GM18909 (cell line): Measurements from ENCODE around the gene INSC.

Experiments
- ATAC-seq: cut with Tn5 transposase; IDR thresholded peaks from one replicate; pipeline ENCODE4 v1.9.1; 2021; ENCODE audit warnings: mild to moderate bottlenecking; ENCODE audit not compliant: unreplicated experiment, poor library complexity

The INSC gene

DNA sequence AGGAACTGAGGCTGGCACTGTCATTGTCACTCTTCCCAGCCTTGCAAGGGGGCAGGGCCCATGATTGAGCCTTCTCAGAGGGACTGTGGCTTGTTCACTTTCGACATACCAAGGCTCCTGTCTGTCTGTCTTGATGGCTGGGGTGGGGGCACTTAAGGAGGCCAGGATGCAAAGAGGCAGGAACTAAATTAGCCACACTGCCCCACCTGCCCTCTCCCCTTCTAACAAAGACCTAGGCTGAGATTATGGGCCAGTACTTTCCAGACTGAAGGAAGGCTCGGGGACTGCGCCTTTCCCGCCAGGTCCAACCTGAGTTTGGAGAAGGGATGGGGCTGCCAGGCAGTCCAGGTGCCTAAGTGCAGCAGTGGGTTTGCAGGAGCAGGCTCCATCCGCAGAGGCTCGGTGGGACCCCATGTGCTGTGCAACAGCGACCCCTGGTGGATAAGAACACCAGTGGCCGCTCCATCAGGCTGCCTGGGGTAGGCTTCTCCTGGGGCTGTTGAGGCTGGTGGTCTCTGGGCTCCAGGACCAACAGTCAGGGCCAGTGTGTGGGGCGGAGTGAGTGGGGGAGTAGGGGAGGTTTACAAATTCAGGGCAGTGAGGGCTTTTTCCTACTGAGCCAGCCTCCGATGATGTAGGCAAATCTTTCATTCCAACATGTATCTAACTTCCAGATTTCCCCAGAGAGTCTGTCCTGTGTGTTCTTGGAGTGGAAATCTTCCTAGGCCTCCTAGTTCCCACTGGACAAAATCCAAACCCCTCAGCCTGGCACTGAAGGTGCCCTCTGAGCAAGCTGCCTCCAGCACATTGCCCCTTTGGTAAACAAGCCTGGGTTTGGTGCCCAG, 93.9 kb downstream of the INSC start:
- ATAC-seq, result peak; percentile 95

DNA sequence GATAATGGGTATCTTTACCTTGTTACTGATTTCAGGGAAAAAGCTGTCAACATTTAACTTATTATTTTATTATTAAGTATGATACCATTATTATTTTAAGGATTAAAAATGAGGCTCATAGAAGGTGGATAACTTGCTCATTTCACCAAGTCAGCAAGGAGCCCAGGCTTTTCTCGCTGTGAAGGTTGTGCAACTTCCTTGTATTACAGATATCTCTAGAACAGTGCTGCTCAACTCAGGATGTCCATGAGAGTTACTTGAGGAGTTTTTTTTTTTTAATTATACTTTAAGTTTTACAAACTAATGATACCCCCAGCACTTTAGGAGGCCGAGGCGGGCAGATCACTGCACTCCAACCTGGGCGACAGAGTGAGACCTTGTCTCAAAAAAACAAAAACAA, 98.2 kb downstream of the INSC start:
- ATAC-seq, result no peak

DNA sequence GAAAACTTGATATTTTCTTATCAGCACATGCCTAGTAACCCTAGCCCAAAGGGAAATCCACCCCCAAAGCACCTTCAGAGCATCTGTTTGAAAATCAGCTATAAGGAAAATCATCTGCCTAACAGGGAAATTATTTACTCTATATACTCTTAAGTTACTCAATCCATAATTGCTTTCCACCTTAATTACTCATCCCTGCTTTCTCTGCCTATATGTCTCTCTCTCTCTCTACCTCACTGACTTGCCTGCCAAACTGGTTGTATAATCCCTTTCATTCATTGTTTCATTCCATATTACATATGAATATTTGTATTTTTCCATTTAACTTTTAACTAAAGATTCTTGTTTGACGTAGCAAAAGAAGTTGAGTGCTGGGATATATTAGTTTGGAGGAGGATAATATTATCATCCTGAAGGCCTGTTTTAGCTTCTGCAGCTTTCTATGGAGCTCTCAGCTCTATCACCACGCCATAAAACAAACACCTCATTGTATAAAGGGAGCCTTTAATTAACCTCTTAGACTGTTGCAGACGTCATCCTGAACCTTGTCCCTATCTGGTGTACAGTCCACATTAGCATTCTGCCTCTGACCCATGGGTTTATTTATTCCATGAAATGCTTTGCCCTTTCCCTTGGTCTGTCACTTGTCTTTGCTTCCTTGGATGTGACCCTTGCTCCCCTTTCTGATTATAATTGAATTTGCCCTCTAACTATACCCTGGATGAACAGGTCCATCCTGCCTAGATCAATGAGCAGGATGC, 98.9 kb downstream of the INSC start:
- ATAC-seq, result no peak

DNA sequence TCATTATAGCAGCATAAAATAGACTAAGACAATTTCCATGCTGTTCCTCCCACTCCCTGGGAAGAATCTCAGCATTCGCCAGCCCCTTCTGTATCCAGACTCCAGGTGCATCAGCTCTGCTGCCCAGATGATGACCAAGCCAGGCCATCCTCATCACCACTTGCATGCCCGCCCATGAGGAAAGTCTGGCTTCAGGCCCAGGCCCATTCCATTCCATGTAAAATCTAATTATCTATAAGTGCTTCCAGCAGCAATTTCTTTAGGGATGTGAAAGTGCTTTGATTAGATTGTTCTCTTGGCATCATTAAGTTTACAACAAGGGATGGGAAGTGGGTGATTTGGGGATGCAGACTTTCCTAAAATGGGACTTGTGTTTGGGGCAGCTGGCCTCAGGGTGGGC, 100.3 kb downstream of the INSC start:
- no peak for ATAC-seq

DNA sequence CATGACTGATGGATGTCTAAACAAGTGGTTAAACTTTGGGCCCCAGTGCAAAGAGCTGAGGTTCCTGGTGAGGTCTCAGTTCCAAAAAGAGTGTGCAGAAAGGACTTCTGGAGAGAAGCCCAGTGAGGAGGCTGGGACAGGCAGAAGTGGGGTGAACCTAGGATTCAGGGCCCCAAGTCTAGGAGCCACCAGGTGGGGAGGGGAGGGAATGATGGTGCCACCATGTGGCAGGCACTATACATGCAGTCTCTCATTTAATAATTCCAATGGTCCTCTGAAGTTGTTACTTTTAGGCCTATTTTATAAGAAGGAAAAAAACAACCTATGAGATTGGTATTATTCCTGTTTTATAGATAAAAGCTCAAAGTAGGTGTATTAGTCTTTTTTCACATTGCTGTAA, 102.0 kb downstream of the INSC start:
- ATAC-seq, result no peak

DNA sequence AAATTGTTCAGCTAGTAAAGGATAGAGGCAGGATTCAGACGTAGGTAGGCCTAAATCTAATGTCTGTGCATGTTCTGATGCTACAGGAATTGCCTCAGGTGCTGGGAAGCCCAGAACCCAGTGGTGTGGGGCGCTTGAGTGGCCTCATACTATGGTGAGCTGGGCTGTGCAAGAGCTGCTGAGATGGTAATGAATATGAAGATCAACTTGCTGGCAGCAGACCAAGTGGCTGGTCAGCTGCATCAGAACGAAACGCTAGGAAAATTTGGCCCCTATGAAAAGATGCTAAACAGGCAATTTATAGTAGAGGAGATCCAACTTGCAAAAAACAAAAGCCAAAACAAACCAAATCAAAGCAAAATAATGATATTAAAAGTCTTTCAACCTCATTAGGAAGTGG, 102.7 kb downstream of the INSC start:
- ATAC-seq, result no peak

DNA sequence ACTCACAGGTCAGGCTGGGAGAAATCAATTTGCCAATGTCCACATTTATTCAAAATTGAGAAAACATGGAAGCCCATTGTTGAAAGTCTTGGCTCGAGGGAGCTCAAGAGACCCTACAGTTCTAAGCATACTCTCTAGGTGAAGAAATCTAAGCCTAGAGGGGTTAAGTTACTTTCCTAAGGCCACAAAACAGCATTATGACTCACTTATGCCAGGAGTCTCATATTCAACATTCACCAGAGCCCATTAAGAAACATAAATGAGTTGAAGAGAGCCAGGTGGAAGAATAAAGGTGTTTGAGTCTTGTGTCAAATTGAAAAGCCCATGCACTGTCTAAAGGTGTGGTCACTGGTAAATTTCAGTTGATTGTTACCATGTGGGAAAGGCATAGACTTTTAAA, 108.1 kb downstream of the INSC start:
- ATAC-seq, result no peak

DNA sequence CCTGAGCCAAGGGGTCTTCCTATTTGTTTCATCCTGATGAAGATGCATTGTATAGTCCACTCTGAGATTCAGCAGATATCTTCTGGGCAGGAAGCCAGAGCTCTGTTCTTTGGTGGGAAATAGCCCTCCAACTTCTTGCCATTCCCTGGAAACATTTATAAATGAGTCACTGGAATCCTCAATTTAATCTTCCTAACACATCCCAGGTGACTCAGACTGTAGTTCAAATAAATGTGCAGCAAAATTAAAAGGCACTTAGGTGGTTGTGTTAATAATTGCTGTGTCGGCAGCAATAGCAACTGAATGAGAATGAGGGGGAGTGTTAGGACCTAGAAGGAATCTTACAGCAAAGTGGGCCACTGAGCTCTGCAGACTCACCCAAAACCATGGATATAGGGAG, 108.6 kb downstream of the INSC start:
- ATAC-seq, result no peak

DNA sequence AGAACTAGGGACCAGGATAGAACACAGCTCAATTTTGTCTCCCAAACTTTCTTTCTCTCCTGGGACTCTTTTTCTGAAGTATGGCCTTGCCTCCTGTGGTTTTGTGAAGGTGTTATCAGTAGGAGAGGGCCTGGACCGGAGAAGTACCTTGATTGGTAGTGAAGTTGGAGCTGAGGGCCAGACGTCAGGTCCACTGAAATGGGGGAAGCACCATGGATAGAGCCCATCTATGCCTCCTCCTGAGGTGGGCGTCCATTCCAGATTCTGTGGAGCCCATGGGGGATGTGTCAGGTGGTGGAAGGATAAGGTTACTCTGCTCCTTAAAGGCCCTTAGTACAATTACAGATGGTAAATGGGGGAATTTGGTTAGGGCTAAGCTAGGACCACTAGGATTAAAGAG, 109.7 kb downstream of the INSC start:
- ATAC-seq, result no peak

DNA sequence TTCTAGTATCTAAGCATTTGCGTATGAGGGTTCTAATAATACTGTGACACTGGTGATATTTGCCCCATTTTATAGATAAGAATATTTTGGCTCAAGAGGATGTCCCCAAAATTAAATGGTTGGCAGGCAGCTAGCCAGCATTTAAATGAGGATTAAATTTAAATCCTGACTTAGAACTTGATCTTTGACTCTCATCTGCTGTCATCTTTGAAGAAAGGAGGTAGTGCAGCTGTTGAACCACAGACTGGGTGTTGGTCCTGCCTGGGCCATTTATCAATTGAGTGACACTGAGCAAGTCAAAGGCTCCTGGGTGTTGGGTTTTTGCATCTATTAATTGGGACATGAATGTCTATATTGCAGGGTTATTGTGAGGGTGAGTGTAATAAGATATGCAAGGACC, 112.3 kb downstream of the INSC start:
- ATAC-seq, result no peak

DNA sequence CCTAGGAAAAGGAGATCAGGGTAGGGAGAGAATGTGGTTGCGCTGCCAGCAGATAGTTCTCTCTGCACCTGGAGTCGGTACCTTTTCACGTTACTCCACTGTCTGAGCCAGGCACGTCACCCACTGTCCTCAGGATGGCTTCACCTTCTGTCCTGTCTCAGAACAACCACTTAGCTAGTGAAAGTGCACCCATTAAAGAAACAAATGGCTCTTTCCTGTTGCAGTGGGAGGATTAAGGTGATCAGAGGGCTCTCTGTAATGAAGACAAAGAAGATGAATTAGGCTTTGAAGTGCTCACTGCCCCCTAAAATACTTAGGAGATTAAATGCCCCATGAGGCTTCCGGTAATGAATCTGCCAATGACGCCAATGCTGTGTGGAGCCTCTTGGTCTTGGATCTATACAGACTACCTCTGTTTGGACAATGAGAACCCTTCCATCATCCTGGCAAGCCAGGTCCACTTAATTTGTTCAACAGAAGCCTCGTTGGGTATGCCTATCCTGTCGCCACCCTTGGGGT, 113.7 kb downstream of the INSC start:
- no peak for ATAC-seq

DNA sequence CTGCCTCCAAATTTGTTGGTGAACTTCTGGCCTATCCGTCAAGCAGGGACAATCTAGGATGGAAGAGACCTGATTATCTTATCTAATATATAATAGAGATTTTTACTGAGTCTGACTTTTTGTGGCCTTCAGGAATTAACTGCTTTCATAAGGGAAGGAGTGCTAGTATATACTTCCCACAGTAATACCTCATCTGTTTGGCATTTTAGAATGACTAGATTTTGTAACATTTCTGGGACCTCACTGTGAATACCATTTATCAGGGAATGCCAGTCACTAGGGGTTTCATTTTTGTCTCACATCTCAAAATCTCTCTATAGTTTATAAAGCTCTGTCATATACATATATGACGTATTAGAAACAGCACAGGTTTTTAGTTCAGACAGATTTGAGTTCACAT, 114.3 kb downstream of the INSC start:
- ATAC-seq, result no peak

DNA sequence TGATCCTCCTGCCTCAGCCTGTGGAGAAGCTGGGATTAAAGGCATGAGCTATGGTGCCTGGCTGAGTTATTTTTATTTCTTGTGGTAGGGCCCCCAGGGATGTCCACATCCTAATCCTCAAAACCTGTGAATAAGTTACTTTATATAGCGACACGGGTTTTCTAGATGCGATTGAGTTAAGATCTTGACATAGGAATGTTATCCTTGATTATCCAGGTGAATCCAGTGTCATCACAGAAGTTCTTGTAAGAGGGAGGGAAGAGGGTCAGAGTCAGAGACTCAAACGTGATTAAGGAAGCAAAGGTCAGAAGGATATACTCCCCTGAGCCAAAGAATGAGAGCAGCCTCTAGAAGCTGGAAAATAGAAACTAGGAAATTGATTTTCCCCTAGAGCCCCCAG, 117.8 kb downstream of the INSC start:
- no peak for ATAC-seq

DNA sequence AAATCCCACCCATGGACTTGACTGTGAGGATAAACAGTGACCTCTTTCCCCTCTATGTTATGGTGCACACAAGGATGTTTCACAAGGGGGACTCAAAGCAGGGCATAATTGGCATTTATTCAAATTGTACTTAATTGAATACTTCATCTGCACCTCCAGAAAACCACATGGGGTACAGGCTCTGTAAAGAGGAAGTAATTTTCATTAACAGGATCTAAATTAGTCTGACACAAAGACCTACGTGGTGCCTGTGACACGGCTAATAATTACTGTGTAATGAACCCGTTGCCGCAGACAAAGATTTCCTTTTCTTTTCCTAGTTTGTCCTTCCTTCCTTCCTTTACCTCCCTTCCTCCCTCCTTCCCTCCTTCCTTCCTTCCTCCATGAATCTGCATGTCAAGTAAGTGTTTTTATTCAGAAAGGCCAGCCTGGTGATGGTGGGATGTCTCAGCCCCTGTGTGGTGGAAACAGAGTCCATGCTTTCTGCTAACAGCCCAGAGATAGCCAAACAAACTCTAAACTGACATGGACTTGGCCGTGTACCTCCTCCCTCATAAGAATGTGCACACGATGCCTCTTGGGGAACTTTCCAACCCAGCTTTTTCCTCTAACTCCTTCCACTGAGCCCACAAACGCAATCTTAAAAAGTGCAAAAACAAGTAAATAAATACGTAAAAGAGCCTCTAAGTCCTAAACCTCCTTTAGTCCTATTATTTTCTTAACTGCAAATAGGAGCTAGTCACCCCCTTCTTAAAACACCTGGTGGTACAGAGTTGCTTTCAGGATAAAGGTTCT, 118.8 kb downstream of the INSC start:
- no peak for ATAC-seq

DNA sequence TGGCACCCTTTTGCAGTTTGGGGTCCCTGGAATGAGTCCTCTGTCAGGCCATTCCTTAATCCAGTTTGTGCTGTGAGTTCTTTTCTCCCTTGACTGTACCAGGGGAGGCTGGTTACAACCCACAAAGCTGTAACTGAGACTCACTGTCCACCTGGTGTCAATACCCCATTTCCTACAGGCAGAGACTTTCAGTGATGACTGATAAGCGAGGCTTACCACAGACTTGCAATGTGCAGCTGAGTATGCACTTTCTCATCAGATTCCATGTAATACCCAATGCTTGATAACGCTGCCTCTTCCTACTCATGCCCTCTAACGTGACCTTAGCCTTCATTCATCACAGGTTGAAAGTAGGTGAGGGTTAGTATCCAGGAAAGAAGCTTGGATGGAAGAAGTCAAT, 120.1 kb downstream of the INSC start:
- no peak for ATAC-seq

DNA sequence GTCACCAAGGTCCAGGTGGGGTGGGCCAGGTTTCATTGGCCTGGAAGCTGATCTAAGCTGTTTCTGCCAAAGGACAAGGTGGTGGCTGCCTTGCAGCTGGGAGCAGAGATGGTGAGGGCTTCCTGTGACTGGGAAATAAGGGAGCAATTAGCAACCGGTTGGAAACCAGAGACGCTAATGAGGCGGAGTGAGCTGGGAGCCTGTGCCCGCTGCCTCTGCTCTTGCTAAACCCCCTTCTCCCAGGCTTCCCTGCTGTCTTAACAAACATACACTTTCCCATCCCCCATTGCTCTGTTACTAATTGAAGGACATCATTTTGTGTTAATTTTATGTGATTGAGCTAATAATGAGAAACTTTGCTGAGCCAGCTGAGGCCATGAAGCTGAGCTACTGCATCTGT, 121.8 kb downstream of the INSC start:
- no peak for ATAC-seq

DNA sequence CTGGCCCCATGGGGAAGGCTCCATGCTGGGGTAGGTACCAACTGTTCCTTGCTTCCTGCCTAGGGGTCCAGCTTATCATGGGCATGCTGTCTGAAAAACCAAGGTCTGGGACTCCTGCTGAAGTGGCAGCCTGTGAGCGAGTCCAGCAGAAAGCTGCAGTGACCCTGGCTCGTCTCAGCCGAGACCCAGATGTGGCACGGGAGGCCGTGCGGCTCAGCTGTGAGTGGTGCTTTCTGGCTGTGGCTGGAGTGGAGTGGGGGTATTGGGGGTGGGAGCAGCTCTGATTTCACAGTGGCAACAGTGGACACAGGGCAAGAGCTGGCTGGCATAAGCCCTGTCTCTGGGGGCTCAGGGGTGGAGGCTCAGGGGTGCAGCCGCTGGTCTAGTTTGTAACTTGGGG, 124.1 kb downstream of the INSC start:
- no peak for ATAC-seq

DNA sequence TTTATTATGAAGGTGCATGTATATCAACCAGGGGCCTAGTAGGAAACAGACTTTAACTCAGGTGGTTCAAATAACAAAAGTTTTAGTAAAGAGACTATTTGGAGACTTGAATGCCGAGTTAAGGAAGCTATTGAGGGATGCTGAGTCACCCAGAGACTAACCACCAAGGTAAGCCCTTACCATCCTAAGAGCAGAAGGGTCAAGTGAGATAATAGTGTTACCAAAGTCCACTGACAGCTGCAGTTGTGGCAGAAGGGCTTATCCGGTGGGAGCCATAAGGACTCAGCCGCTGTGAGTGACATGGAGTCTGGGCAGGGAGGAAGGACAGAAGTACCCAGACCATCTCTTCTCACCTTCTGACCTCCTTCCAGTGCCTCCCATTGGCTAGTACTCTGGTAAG, 134.0 kb downstream of the INSC start:
- ATAC-seq, result no peak

DNA sequence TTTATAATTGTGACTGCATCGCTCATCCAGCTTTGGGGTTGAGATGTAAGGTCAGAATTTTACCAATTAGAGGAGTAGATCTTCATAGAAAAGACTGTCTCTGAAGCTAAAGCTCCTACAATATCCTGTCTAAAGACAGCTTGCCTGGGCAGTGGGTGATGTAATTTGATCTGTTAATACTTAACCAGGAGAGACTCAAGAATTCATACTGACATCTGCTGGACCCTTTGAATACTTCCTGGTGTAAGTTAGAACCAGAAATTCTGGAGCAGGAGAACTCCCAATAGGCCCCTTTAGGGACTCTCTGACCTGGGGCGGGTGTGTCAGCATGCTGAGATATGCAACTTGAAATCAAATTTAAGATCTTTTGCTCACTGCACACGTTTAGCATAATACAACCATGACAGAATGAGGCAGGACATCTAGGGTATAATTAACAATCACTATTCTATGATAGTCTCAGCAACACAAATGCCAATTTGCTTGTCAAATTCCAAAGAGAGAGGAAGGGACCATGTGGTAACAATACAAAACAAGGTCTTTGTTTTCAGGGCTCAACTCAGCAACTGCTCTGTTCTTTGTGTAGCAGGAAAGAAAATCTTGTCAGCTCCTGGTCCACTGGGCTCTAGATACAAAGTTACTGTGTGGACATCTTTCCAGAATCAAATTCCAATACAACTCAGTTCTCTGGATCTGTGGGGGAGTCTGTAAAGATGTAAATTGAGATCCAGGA, 143.9 kb downstream of the INSC start:
- peak; percentile 96 for ATAC-seq

DNA sequence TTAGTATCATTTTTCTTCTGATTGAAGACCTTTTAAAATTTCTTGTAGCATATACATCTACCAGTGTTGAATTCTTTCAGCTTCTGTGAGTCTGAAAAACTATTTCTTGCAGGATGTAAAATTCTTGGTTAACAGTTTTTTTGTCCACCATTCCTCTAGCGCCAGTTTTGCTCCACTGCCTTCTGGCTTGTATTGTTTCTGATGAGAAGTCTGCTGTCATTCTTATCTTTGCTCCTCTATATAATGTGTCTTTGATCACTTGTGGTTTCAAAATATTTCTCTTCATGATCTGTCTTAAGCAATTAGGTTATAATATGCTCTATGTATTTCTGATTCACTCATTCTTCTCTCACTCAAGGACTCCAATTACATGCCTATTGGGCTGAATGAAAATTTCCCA, 152.3 kb downstream of the INSC start:
- ATAC-seq, result no peak
